Endothelial cell of umbilical vein (primary cell): ENCODE measurements around the gene NT5DC2.

ENCODE experiments used
- CTCF ChIP-seq, 2 donors: IDR thresholded peaks; 1 replicate in 1 of 2; 2 replicates in 1 of 2; pipeline ENCODE4 v1.5.1; 2011; ENCODE audit warnings: low read length in 2 of 2, mild to moderate bottlenecking in 2 of 2, moderate library complexity in 2 of 2, control low read depth in 1 of 2, inconsistent platforms in 1 of 2, low read depth in 1 of 2; ENCODE audit not compliant: insufficient read depth in 1 of 2; ENCODE audit errors: extremely low read depth in 1 of 2
- EZH2 ChIP-seq: IDR thresholded peaks from 2 replicates; pipeline ENCODE4 v1.6.1; 2012; ENCODE audit warnings: borderline replicate concordance, low read depth, mild to moderate bottlenecking, moderate library complexity, low read length, inconsistent platforms; ENCODE audit not compliant: severe bottlenecking
- FOS ChIP-seq: IDR thresholded peaks from 2 replicates; pipeline ENCODE4 v1.6.1; 2011; ENCODE audit warnings: mild to moderate bottlenecking, low read length, moderate library complexity, borderline replicate concordance; ENCODE audit not compliant: insufficient read depth
- GATA2 ChIP-seq: IDR thresholded peaks from 2 replicates; pipeline ENCODE4 v1.7.0; 2011; ENCODE audit warnings: low read depth, mild to moderate bottlenecking, moderate library complexity, mixed read lengths, low read length; ENCODE audit not compliant: insufficient read length, insufficient read depth
- JUN ChIP-seq: IDR thresholded peaks from 2 replicates; pipeline ENCODE4 v1.6.1; 2011; ENCODE audit warnings: borderline replicate concordance, low read depth; ENCODE audit not compliant: insufficient read length, insufficient read depth
- MAX ChIP-seq: IDR thresholded peaks from 2 replicates; pipeline ENCODE4 v1.6.1; 2011; ENCODE audit not compliant: insufficient read depth, insufficient read length
- MYC ChIP-seq: IDR thresholded peaks from one replicate; pipeline ENCODE4 v1.6.1; 2011; ENCODE audit warnings: mild to moderate bottlenecking, low read depth, low read length
- POLR2A ChIP-seq: IDR thresholded peaks from 2 replicates; pipeline ENCODE4 v1.6.1; 2012; ENCODE audit warnings: low read depth, mild to moderate bottlenecking, control low read depth, low read length
- POLR2AphosphoS5 ChIP-seq: IDR thresholded peaks from 2 replicates; pipeline ENCODE4 v1.6.1; 2012; ENCODE audit warnings: low read depth, mild to moderate bottlenecking, control low read depth, low read length, moderate library complexity; ENCODE audit not compliant: insufficient read depth

- peak; percentile 86 for TF ChIP-seq POLR2AphosphoS5
- peak; percentile 51 for TF ChIP-seq POLR2A
- no peak for TF ChIP-seq CTCF (IDR thresholded peaks at IDR 0.05; ENCODE audit: extremely low read depth in 1 of 2, insufficient read depth in 1 of 2, low read depth in 1 of 2, low read length in 2 of 2)
- TF ChIP-seq EZH2: no peak
- no peak for TF ChIP-seq MAX
- TF ChIP-seq FOS: peak; percentile 70
- TF ChIP-seq MYC: no peak
- TF ChIP-seq GATA2: peak; percentile 44
- no peak for TF ChIP-seq JUN
Measured at GRCh38 chr3:52532517-52532837, 1.2 kb downstream of the NT5DC2 start.
